ENCODE data around the gene TEKT3.

TEKT3 gene

DNA sequence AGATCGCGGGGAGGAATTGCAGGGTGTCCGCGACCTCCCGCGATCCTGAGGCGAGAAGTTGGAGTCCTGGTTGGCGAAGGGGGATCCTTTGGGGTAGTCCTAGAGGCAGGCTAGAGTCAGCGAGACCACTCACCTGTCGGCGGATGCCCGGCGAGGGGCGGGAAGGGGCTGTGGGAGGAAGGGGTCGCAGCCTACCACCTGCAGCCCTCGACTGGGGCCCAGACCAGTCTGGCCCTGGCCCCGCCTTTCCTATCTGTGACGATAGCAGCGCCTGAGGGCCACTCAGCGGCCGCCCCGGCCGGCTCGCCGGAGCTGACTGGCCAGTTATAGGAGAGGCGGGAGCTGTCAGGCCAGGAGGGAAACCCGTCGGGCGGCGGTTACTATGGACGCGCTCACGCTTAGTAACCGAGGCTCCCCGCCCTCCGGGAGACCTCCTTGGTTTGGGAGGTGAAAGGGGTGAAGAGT lies at the start of gene TEKT3:
TSS of gene TEKT3 (minus strand) at position 213 of the 465 bp plus-strand sequence. CDS start 10,012 bp downstream, outside the sequence.
- H3K4me3 ChIP-seq (ENCODE audit: low read depth in 1 of 5, low read length in 5 of 5): peak within 1 kb of the TSS; percentile 74 to 86 (median 78)
- H3K27ac ChIP-seq (ENCODE audit: low read depth, low read length): no peak within 1 kb of the TSS
- no peaks in the 10 kb centered on the region for H3K36me3 ChIP-seq (ENCODE audit: control insufficient read depth in 5 of 5, insufficient read depth in 5 of 5, low read length in 5 of 5)
- H3K4me1 ChIP-seq (ENCODE audit: control insufficient read depth in 5 of 5, insufficient read depth in 5 of 5, low read length in 5 of 5): peaks cover 0 to 14% (median 12%) of the 10 kb centered on the region in 5 donors
- H3K27me3 ChIP-seq (ENCODE audit: control insufficient read depth in 5 of 5, insufficient read depth in 4 of 5, low read length in 5 of 5): peaks cover 0 to 4% (median 0%) of the 10 kb centered on the region in 5 donors
- H3K9ac ChIP-seq (ENCODE audit: low read length in 5 of 5): peak within 1 kb of the TSS in 4 of 5 donors; percentile 53 to 71 (median 56)
- H3K9me3 ChIP-seq (ENCODE audit: control insufficient read depth in 5 of 5, low read length in 5 of 5): no peaks in the 10 kb centered on the region

GRCh38 chr17:15388356-15389041 lies 47.1 kb upstream of the TEKT3 start:
- Histone ChIP-seq H3K36me3 (ENCODE audit: control insufficient read depth in 5 of 5, insufficient read depth in 5 of 5, low read length in 5 of 5) (no peaks in the 10 kb centered on the region), H3K27ac (ENCODE audit: low read depth, low read length) (peak overlapping the region; percentile 51), H3K4me3 (ENCODE audit: low read depth in 1 of 5, low read length in 5 of 5) (no peak overlapping the region), H3K4me1 (ENCODE audit: control insufficient read depth in 5 of 5, insufficient read depth in 5 of 5, low read length in 5 of 5) (peaks cover 0 to 23% (median 21%) of the 10 kb centered on the region in 5 donors), H3K9ac (ENCODE audit: low read length in 5 of 5) (peak overlapping the region in 1 of 5 donors; percentile 11), H3K9me3 (ENCODE audit: control insufficient read depth in 5 of 5, low read length in 5 of 5) (no peaks in the 10 kb centered on the region), H3K27me3 (ENCODE audit: control insufficient read depth in 5 of 5, insufficient read depth in 4 of 5, low read length in 5 of 5) (no peaks in the 10 kb centered on the region)

GRCh38 chr17:15386083-15386482 lies 44.7 kb upstream of the TEKT3 start:
- H3K36me3 ChIP-seq (ENCODE audit: control insufficient read depth in 5 of 5, insufficient read depth in 5 of 5, low read length in 5 of 5): no peaks in the 10 kb centered on the region
- no peak overlapping the region for H3K4me3 ChIP-seq (ENCODE audit: low read depth in 1 of 5, low read length in 5 of 5)
- H3K27ac ChIP-seq (ENCODE audit: low read depth, low read length): no peak overlapping the region
- H3K4me1 ChIP-seq (ENCODE audit: control insufficient read depth in 5 of 5, insufficient read depth in 5 of 5, low read length in 5 of 5): peaks cover 0 to 24% (median 21%) of the 10 kb centered on the region in 5 donors
- H3K9ac ChIP-seq (ENCODE audit: low read length in 5 of 5): no peak overlapping the region
- H3K9me3 ChIP-seq (ENCODE audit: control insufficient read depth in 5 of 5, low read length in 5 of 5): no peaks in the 10 kb centered on the region
- H3K27me3 ChIP-seq (ENCODE audit: control insufficient read depth in 5 of 5, insufficient read depth in 4 of 5, low read length in 5 of 5): no peaks in the 10 kb centered on the region

DNA sequence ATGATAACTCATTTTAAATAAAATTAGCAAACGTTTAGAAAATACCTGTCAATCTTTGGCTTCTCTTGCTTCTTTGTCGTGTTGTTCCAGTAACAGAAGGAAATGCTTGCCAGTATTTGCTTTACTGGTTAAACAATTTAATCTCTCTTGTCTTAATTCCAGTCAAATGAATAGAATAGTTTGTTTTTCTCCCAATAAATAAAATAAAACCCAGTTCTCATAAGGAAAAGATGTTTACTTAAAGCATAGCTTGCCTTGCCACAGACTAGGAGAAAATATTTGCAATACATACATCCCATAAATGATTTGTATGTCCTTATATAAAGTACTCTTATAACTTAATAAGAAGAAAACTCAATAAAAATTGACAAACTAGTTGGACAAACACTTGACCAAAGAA lies 43.9 kb upstream of the TEKT3 start:
- Histone ChIP-seq H3K4me1 (ENCODE audit: control insufficient read depth in 5 of 5, insufficient read depth in 5 of 5, low read length in 5 of 5) (peaks cover 0 to 24% (median 21%) of the 10 kb centered on the region in 5 donors), H3K36me3 (ENCODE audit: control insufficient read depth in 5 of 5, insufficient read depth in 5 of 5, low read length in 5 of 5) (no peaks in the 10 kb centered on the region), H3K27me3 (ENCODE audit: control insufficient read depth in 5 of 5, insufficient read depth in 4 of 5, low read length in 5 of 5) (no peaks in the 10 kb centered on the region), H3K9ac (ENCODE audit: low read length in 5 of 5) (no peak overlapping the region), H3K4me3 (ENCODE audit: low read depth in 1 of 5, low read length in 5 of 5) (no peak overlapping the region), H3K27ac (ENCODE audit: low read depth, low read length) (no peak overlapping the region), H3K9me3 (ENCODE audit: control insufficient read depth in 5 of 5, low read length in 5 of 5) (no peaks in the 10 kb centered on the region)

DNA sequence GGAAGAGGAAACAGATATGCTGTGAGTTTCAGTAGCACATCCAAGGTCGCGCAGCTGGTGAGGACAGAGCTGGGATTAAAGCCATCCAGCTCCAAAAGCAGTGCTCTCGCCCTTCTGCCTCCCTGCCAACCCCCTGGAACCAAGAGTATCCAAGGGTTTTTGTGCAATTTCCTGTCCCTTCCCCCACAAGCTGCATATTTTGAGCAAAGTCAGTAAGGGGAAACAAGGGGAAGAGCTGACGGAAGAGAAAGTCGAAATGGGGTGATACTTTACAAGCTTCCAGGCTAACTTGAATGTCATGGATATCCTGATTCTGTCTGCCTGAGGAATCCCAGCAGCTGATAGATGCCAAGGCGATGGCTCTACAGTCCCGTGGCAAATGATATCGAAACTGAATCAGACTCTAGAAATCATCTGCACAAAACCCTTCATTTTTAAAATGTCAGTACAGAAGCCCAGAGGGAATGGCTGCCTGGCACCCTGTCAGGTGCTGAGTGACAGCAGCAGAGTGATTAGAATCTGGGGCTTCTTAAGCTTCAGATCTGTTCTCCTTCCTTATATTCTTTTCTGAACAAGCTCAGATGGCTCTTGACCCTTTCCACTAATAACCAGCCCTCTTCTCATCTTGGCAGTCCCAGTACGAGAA lies 42.9 kb upstream of the TEKT3 start:
- Histone ChIP-seq H3K27ac (ENCODE audit: low read depth, low read length) (peak overlapping the region; percentile 42), H3K9ac (ENCODE audit: low read length in 5 of 5) (peak overlapping the region; percentile 26 to 58 (median 41)), H3K36me3 (ENCODE audit: control insufficient read depth in 5 of 5, insufficient read depth in 5 of 5, low read length in 5 of 5) (no peaks in the 10 kb centered on the region)

DNA sequence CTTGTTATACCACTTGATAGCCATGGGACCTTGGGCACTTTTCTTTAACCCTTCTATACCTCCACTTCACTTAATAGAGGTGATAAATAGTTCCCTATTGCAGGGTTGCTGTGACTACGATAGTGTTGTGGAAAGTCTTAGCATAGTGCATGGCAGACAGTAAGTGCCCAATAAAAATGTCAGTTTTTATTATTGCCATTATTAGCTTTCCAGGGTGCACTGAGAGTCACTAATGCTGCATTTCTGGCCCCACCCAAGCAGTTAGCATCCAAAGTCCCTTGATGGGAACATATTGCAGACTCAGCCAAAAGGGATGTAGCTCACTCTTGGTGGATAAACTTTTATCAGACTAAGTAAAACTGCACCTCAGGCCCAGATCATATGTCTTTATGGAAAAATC lies 41.5 kb upstream of the TEKT3 start:
- no peaks in the 10 kb centered on the region for H3K36me3 ChIP-seq (ENCODE audit: control insufficient read depth in 5 of 5, insufficient read depth in 5 of 5, low read length in 5 of 5)
- H3K4me3 ChIP-seq (ENCODE audit: low read depth in 1 of 5, low read length in 5 of 5): no peak overlapping the region
- H3K9ac ChIP-seq (ENCODE audit: low read length in 5 of 5): no peak overlapping the region
- H3K27ac ChIP-seq (ENCODE audit: low read depth, low read length): no peak overlapping the region
- H3K27me3 ChIP-seq (ENCODE audit: control insufficient read depth in 5 of 5, insufficient read depth in 4 of 5, low read length in 5 of 5): no peaks in the 10 kb centered on the region
- no peaks in the 10 kb centered on the region for H3K9me3 ChIP-seq (ENCODE audit: control insufficient read depth in 5 of 5, low read length in 5 of 5)
- peaks cover 0 to 14% (median 11%) of the 10 kb centered on the region in 5 donors for H3K4me1 ChIP-seq (ENCODE audit: control insufficient read depth in 5 of 5, insufficient read depth in 5 of 5, low read length in 5 of 5)

More for the DNA sequence above, 42.9 kb upstream of the TEKT3 start:
- no peaks in the 10 kb centered on the region for H3K9me3 ChIP-seq (ENCODE audit: control insufficient read depth in 5 of 5, low read length in 5 of 5)
- peaks cover 0 to 24% (median 21%) of the 10 kb centered on the region in 5 donors for H3K4me1 ChIP-seq (ENCODE audit: control insufficient read depth in 5 of 5, insufficient read depth in 5 of 5, low read length in 5 of 5)
- no peaks in the 10 kb centered on the region for H3K27me3 ChIP-seq (ENCODE audit: control insufficient read depth in 5 of 5, insufficient read depth in 4 of 5, low read length in 5 of 5)
- peak overlapping the region; percentile 49 to 79 (median 59) for H3K4me3 ChIP-seq (ENCODE audit: low read depth in 1 of 5, low read length in 5 of 5)

- Histone ChIP-seq H3K27me3 (ENCODE audit: control insufficient read depth in 5 of 5, insufficient read depth in 4 of 5, low read length in 5 of 5) (no peaks in the 10 kb centered on the region), H3K9ac (ENCODE audit: low read length in 5 of 5) (no peak overlapping the region), H3K27ac (ENCODE audit: low read depth, low read length) (no peak overlapping the region), H3K9me3 (ENCODE audit: control insufficient read depth in 5 of 5, low read length in 5 of 5) (no peaks in the 10 kb centered on the region), H3K4me3 (ENCODE audit: low read depth in 1 of 5, low read length in 5 of 5) (no peak overlapping the region), H3K4me1 (ENCODE audit: control insufficient read depth in 5 of 5, insufficient read depth in 5 of 5, low read length in 5 of 5) (peaks cover 0 to 24% (median 21%) of the 10 kb centered on the region in 5 donors), H3K36me3 (ENCODE audit: control insufficient read depth in 5 of 5, insufficient read depth in 5 of 5, low read length in 5 of 5) (no peaks in the 10 kb centered on the region)
Measured at GRCh38 chr17:15381707-15382106, 40.3 kb upstream of the TEKT3 start.

DNA sequence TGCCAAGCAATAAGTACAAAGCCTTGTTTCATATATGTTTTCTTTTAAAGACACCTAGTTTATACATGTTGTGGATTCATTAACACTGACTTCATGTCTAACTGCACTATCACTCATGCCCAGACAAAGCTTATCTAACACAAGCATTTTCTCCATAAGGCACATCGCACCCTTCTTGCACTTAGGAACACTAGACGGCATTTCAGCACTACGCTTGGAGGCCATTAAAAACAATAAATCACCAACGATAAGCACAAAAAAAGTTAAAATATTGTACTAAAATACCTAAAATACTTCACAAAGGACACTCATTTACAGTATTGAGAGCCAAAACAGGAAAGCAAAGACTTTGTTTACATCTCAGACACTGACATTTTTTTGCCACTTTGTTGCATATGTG lies 39.0 kb upstream of the TEKT3 start:
- H3K4me1 ChIP-seq (ENCODE audit: control insufficient read depth in 5 of 5, insufficient read depth in 5 of 5, low read length in 5 of 5): peaks cover 0 to 24% (median 21%) of the 10 kb centered on the region in 5 donors
- no peaks in the 10 kb centered on the region for H3K36me3 ChIP-seq (ENCODE audit: control insufficient read depth in 5 of 5, insufficient read depth in 5 of 5, low read length in 5 of 5)

DNA sequence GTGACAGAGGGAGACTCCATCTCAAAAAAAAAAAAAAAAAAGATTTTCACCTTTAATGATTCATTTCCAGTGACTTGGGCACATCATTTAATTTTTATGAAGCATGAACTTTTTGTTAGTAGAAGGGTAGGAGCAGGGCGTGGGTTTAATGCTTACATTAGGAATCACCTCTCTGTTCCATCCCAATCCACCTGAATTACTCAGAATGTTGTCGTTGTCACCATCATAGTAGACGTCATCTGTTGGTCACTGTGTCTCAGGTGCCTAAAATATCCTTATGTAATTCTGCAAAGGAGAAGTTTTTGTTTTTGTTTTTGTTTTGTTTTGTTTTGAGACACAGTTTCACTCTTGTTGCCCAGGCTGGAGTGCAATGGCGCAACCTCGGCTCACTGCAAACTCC lies 38.3 kb upstream of the TEKT3 start:
- Histone ChIP-seq H3K27me3 (ENCODE audit: control insufficient read depth in 5 of 5, insufficient read depth in 4 of 5, low read length in 5 of 5) (no peaks in the 10 kb centered on the region), H3K4me1 (ENCODE audit: control insufficient read depth in 5 of 5, insufficient read depth in 5 of 5, low read length in 5 of 5) (peaks cover 0 to 23% (median 20%) of the 10 kb centered on the region in 5 donors), H3K4me3 (ENCODE audit: low read depth in 1 of 5, low read length in 5 of 5) (no peak overlapping the region), H3K9ac (ENCODE audit: low read length in 5 of 5) (no peak overlapping the region), H3K9me3 (ENCODE audit: control insufficient read depth in 5 of 5, low read length in 5 of 5) (no peaks in the 10 kb centered on the region), H3K27ac (ENCODE audit: low read depth, low read length) (no peak overlapping the region), H3K36me3 (ENCODE audit: control insufficient read depth in 5 of 5, insufficient read depth in 5 of 5, low read length in 5 of 5) (no peaks in the 10 kb centered on the region)

More for the DNA sequence above, 39.0 kb upstream of the TEKT3 start:
- no peak overlapping the region for H3K9ac ChIP-seq (ENCODE audit: low read length in 5 of 5)
- no peak overlapping the region for H3K27ac ChIP-seq (ENCODE audit: low read depth, low read length)
- no peaks in the 10 kb centered on the region for H3K27me3 ChIP-seq (ENCODE audit: control insufficient read depth in 5 of 5, insufficient read depth in 4 of 5, low read length in 5 of 5)
- H3K4me3 ChIP-seq (ENCODE audit: low read depth in 1 of 5, low read length in 5 of 5): no peak overlapping the region
- no peaks in the 10 kb centered on the region for H3K9me3 ChIP-seq (ENCODE audit: control insufficient read depth in 5 of 5, low read length in 5 of 5)

GRCh38 chr17:15378243-15378642 lies 36.8 kb upstream of the TEKT3 start:
- no peak overlapping the region for H3K27ac ChIP-seq (ENCODE audit: low read depth, low read length)
- H3K36me3 ChIP-seq (ENCODE audit: control insufficient read depth in 5 of 5, insufficient read depth in 5 of 5, low read length in 5 of 5): no peaks in the 10 kb centered on the region
- no peak overlapping the region for H3K9ac ChIP-seq (ENCODE audit: low read length in 5 of 5)
- H3K4me3 ChIP-seq (ENCODE audit: low read depth in 1 of 5, low read length in 5 of 5): no peak overlapping the region
- H3K4me1 ChIP-seq (ENCODE audit: control insufficient read depth in 5 of 5, insufficient read depth in 5 of 5, low read length in 5 of 5): peaks cover 0 to 13% (median 8%) of the 10 kb centered on the region in 5 donors
- H3K9me3 ChIP-seq (ENCODE audit: control insufficient read depth in 5 of 5, low read length in 5 of 5): no peaks in the 10 kb centered on the region
- H3K27me3 ChIP-seq (ENCODE audit: control insufficient read depth in 5 of 5, insufficient read depth in 4 of 5, low read length in 5 of 5): no peaks in the 10 kb centered on the region

Data from subcutaneous abdominal adipose tissue (tissue), 5 donors.